Neural progenitor cell (in vitro differentiated cells): ENCODE results near the gene TMEM203. TPM values are rescaled to one million over a fixed set of nuclear protein-coding genes. Genes with fewer than 3 reads are reported as not detected.

ENCODE experiments used
- DNase-seq: peaks from one replicate; pipeline ENCODE4 v3.0.0-alpha.2; 2016; ENCODE audit warnings: low spot score
- H2AFZ ChIP-seq: fragments of 200-600 bp; sonication (generic); replicated peaks from 2 replicates; pipeline ENCODE4 v1.6.1; 2016; ENCODE audit warnings: antibody characterized with exemption
- H3F3A ChIP-seq: fragments of 200-600 bp; sonication (generic); 2 replicates; pipeline ENCODE4 v1.6.1; 2016; ENCODE audit warnings: antibody characterized with exemption, low read depth
- H3K27ac ChIP-seq: fragments of 200-600 bp; sonication (generic); 2 replicates; pipeline ENCODE4 v1.5.1; 2016; ENCODE audit warnings: mild to moderate bottlenecking
- H3K27me3 ChIP-seq: fragments of 200-600 bp; sonication (generic); 2 replicates; pipeline ENCODE4 v1.6.1; 2016; ENCODE audit warnings: mild to moderate bottlenecking, moderate library complexity
- H3K36me3 ChIP-seq: fragments of 200-600 bp; sonication (generic); 2 replicates; pipeline ENCODE4 v1.5.1; 2016
- H3K4me1 ChIP-seq: fragments of 200-600 bp; sonication (generic); 2 replicates; pipeline ENCODE4 v1.6.1; 2016; ENCODE audit warnings: mixed run types
- H3K4me2 ChIP-seq: fragments of 200-600 bp; sonication (generic); 2 replicates; pipeline ENCODE4 v1.6.1; 2016
- H3K4me3 ChIP-seq: fragments of 200-600 bp; sonication (generic); 2 replicates; pipeline ENCODE4 v1.5.1; 2016
- H3K79me2 ChIP-seq: fragments of 200-600 bp; sonication (generic); 2 replicates; pipeline ENCODE4 v1.6.1; 2016; ENCODE audit warnings: low read depth
- H3K9ac ChIP-seq: fragments of 200-600 bp; sonication (generic); 2 replicates; pipeline ENCODE4 v1.6.1; 2016
- H3K9me3 ChIP-seq: fragments of 200-600 bp; sonication (generic); 2 replicates; pipeline ENCODE4 v1.5.1; 2016; ENCODE audit warnings: low read depth
- H4K20me1 ChIP-seq: fragments of 200-600 bp; sonication (generic); 2 replicates; pipeline ENCODE4 v1.6.1; 2016; ENCODE audit warnings: low read depth
- H3K27ac Mint-ChIP-seq: 3 replicates; pipeline ENCODE4 v1.8.0; 2021; ENCODE audit warnings: mixed read lengths
- H3K27me3 Mint-ChIP-seq: 2 replicates; pipeline ENCODE4 v1.8.0; 2022; ENCODE audit warnings: low read depth, mild to moderate bottlenecking, inconsistent platforms, moderate library complexity, mixed read lengths; ENCODE audit not compliant: insufficient read depth
- H3K36me3 Mint-ChIP-seq: 3 replicates; pipeline ENCODE4 v1.8.0; 2021; ENCODE audit warnings: mixed read lengths
- H3K4me1 Mint-ChIP-seq: 3 replicates; pipeline ENCODE4 v1.8.0; 2021; ENCODE audit warnings: mixed read lengths
- H3K4me3 Mint-ChIP-seq: 3 replicates; pipeline ENCODE4 v1.8.0; 2021; ENCODE audit warnings: mild to moderate bottlenecking, moderate library complexity, mixed read lengths
- H3K9me3 Mint-ChIP-seq: 3 replicates; pipeline ENCODE4 v1.8.0; 2020; ENCODE audit warnings: mixed read lengths
- EZH2 ChIP-seq: fragments of 200-600 bp; sonication (generic); IDR thresholded peaks from 2 replicates; pipeline ENCODE4 v1.6.1; 2017; ENCODE audit warnings: antibody characterized with exemption, mild to moderate bottlenecking, moderate library complexity
- EZH2phosphoT487 ChIP-seq: fragments of 200-600 bp; sonication (generic); IDR thresholded peaks from 2 replicates; pipeline ENCODE4 v1.6.1; 2017; ENCODE audit warnings: antibody characterized with exemption
- total RNA-seq: library from RNA; depleted of rRNA; stranded (reverse); fragments of >200 nt; gene quantifications from 2 replicates; pipeline ENCODE4 v1.2.3, GENCODE V29; 2015; ENCODE audit warnings: low replicate concordance
- TF ChIP-seq, protein P1 (sequence below): fragments of 200-600 bp; sonication (generic); IDR thresholded peaks from 2 replicates; pipeline ENCODE4 v1.5.1; 2017; ENCODE audit warnings: antibody characterized with exemption, mild to moderate bottlenecking

The TMEM203 gene
- total RNA-seq, 1 donor from 2014 or later = 21.6 TPM

DNA sequence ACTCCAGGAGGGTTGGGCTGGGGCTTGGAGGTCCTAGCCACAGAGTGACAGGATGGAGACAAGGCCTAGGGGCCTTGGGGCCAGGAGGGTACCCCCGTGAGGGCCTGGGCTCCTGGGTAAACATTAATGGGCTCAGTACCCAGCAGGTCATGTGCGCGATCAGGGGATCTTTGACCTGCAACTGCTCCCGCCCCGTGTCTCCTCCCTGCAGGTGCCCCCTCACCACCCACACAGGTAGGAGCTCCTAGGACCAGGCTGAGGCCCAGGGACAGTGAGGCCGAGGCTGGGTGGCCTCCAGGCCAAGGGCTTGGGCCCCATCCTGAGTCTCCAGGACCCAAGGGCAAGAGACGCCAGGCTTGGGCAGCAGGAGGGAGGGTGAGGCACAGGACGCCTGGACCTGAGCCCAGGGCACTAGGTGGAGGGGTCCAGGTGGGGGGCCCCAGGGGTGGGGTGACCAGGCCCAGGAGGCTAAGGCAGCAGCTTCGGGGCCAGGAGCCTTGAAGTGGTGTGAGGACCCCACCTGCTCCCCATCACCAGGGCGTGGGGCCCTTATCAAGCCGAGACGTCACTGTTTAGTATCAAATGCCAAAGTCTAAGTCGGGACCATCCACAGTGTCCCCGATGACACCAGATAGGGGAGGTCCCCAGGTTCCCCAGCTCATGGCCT, 25.4 kb upstream of the TMEM203 start, which contains the start of gene SLC34A3:
TSS of gene SLC34A3 (plus strand) at position 197 of the 667 bp plus-strand sequence. CDS start 802 bp downstream, outside the sequence.
- Histone ChIP-seq H3F3A (no peaks in the 10 kb centered on the region), H3K27ac (no peak within 1 kb of the TSS), H3K4me3 (no peak within 1 kb of the TSS), H3K9ac (no peak within 1 kb of the TSS), H4K20me1 (peaks cover 5% of the 10 kb centered on the region), H3K4me1 (no peaks in the 10 kb centered on the region), H3K4me2 (no peak within 1 kb of the TSS), H3K79me2 (no peaks in the 10 kb centered on the region), H3K27me3 (no peaks in the 10 kb centered on the region), H3K36me3 (no peaks in the 10 kb centered on the region), H2AFZ (no peak within 1 kb of the TSS), H3K9me3 (no peaks in the 10 kb centered on the region)
- no peaks in the 10 kb centered on the region for H3K9me3 Mint-ChIP-seq
- no peak within 1 kb of the TSS for H3K4me3 Mint-ChIP-seq
- DNase-seq = no peak
- no peak within 1 kb of the TSS for H3K27ac Mint-ChIP-seq
- TF ChIP-seq EZH2phosphoT487 (no peak), EZH2 (no peak)
- TF ChIP-seq, protein P1, sequence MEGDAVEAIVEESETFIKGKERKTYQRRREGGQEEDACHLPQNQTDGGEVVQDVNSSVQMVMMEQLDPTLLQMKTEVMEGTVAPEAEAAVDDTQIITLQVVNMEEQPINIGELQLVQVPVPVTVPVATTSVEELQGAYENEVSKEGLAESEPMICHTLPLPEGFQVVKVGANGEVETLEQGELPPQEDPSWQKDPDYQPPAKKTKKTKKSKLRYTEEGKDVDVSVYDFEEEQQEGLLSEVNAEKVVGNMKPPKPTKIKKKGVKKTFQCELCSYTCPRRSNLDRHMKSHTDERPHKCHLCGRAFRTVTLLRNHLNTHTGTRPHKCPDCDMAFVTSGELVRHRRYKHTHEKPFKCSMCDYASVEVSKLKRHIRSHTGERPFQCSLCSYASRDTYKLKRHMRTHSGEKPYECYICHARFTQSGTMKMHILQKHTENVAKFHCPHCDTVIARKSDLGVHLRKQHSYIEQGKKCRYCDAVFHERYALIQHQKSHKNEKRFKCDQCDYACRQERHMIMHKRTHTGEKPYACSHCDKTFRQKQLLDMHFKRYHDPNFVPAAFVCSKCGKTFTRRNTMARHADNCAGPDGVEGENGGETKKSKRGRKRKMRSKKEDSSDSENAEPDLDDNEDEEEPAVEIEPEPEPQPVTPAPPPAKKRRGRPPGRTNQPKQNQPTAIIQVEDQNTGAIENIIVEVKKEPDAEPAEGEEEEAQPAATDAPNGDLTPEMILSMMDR = no peak
- H3K4me1 Mint-ChIP-seq = peaks cover 3% of the 10 kb centered on the region
- H3K27me3 Mint-ChIP-seq = peaks cover 6% of the 10 kb centered on the region
- H3K36me3 Mint-ChIP-seq = no peaks in the 10 kb centered on the region

DNA sequence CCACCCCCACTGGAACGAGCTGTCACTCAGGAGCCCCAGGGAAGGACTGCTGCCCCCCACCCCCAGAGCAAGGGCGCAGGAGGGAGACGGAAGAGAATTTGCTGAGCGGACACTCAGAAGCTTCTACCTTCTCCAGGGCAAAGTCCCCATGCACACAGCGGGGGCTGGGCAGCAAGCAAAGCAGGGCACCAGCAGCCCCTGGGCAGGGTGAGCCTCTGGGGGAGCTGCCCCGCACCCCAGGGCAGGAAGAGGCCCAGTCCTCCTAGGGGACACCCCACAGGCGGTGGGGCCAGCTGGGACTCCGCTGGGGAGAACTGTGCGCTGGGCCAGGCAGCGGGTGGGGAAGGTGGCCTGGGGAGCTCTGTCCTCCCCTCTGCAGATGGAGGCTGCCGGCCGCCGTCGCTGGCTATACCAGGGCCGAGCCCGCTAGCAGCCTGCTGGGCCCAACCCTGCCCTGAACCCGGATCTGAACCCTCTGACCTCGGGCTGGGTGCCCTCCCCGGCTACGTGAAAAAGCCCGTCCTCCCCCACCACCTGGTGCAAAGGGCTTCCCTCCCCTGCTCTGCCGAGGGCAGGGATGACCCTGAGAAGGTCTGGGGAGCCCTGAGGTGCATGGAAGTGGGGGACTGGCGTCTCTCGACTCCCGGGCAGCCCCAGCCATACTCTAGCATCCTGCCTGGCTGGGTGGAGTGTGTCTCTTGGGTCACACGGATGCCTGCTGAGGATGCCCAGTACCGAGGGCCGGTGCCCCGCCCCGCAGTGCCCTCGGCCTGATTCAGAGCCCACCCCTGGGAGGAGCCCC, 24.7 kb upstream of the TMEM203 start:
- no peaks in the 10 kb centered on the region for H3K9me3 Mint-ChIP-seq
- H3K4me3 Mint-ChIP-seq = no peak overlapping the region
- Histone ChIP-seq H3K4me1 (no peaks in the 10 kb centered on the region), H3K27me3 (no peaks in the 10 kb centered on the region), H4K20me1 (no peaks in the 10 kb centered on the region), H3K36me3 (no peaks in the 10 kb centered on the region), H3K9me3 (no peaks in the 10 kb centered on the region), H3K9ac (no peak overlapping the region), H3K4me3 (no peak overlapping the region), H3F3A (no peaks in the 10 kb centered on the region), H3K27ac (no peak overlapping the region), H3K4me2 (no peak overlapping the region), H2AFZ (no peak overlapping the region), H3K79me2 (no peaks in the 10 kb centered on the region)
- peaks cover 3% of the 10 kb centered on the region for H3K4me1 Mint-ChIP-seq
- TF ChIP-seq EZH2phosphoT487 (no peak), EZH2 (no peak)
- TF ChIP-seq, protein P1 = no peak
- H3K27me3 Mint-ChIP-seq = peaks cover 6% of the 10 kb centered on the region
- no peak for DNase-seq
- no peak overlapping the region for H3K27ac Mint-ChIP-seq
- no peaks in the 10 kb centered on the region for H3K36me3 Mint-ChIP-seq

DNA sequence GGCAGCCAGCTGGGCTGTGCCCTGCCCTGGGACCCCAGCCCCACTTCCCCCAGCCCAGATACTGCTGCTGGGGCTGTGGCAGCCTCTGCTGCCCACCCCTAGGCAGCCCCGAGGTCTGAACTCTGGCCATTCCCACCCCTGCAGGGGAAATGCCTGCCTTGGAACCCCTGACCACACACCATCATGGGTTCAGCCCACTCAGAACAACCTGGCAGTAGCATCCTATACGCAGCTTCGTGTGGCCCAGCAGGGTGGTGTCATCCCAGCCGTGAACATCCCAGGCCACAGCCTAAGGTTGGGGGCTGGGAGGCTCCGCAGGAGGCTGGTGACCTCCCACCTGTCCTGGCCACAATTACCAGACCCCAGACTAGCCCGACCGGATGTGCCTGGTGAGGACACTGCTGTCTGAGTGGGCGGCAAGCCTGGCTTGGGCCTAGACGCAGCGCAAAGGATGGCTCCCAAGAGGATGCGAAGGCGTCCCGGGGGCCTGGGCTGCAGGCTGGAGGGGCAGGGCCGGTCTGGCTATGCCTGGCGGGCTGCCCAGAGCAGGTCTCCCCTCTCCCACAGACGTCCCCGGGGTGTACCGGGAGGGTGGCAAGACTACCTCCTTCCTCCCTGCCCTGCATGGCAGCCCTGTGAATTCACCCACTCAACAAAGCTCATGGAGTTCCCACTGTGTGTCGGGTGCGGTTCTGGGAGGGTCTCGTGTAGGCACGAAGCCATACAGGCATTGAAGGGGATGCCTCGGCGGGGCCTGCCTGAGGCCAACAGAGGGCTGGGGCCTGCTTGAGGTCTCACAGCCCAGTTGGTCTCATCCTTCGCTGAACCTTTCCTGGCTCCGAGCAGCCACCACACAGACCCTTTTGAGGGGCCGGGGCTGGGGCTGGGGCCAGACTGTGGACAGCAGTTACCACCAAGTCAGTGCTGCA, 23.8 kb upstream of the TMEM203 start:
- no peak overlapping the region for H3K27ac ChIP-seq
- H3K27ac Mint-ChIP-seq = no peak overlapping the region
- no peak overlapping the region for H3K4me3 ChIP-seq
- no peak for DNase-seq
- H3K4me1 ChIP-seq = no peaks in the 10 kb centered on the region
- no peaks in the 10 kb centered on the region for H3K9me3 Mint-ChIP-seq
- H2AFZ ChIP-seq = no peak overlapping the region
- H3K27me3 ChIP-seq = no peaks in the 10 kb centered on the region
- H3K79me2 ChIP-seq = no peaks in the 10 kb centered on the region
- peaks cover 4% of the 10 kb centered on the region for H3K27me3 Mint-ChIP-seq
- no peaks in the 10 kb centered on the region for H3K36me3 ChIP-seq
- H4K20me1 ChIP-seq = no peaks in the 10 kb centered on the region
- H3K4me3 Mint-ChIP-seq = no peak overlapping the region
- H3K4me2 ChIP-seq = no peak overlapping the region
- peaks cover 3% of the 10 kb centered on the region for H3K4me1 Mint-ChIP-seq
- H3K36me3 Mint-ChIP-seq = no peaks in the 10 kb centered on the region
- H3K9me3 ChIP-seq = no peaks in the 10 kb centered on the region
- no peaks in the 10 kb centered on the region for H3F3A ChIP-seq
- no peak for TF ChIP-seq EZH2phosphoT487
- TF ChIP-seq, protein P1 = no peak
- H3K9ac ChIP-seq = no peak overlapping the region
